HepG2 (cell line): Measurements from ENCODE around the gene SDK1. TPM values are rescaled to one million over a fixed set of nuclear protein-coding genes. Genes with fewer than 3 reads are reported as not detected.

Experiments used
- ATAC-seq: fragments of 200-7000 bp; cut with Tn5 transposase; 3 replicates; pipeline ENCODE4 v1.9.1; 2020; ENCODE audit warnings: mild to moderate bottlenecking, moderate library complexity
- BruUV-seq: library from RNA; stranded (reverse); fragments of 400-500 nt; replicated peaks from 2 replicates; lab custom pipeline; 2021; lab: Mats Ljungman, UMichigan
- CTCF ChIA-PET: fragments of 300-600 bp; formaldehyde crosslinking; extraction: SDS; loops from one replicate; lab custom pipeline; 2021; ENCODE audit warnings: low total read pairs, inconsistent platforms, low intra/inter-chr PET ratio; lab: Yijun Ruan, JAX
- POLR2A ChIA-PET: fragments of 350-600 bp; sonication (Branson Sonifier 250); formaldehyde crosslinking; loops from one replicate; lab custom pipeline; 2020; ENCODE audit warnings: antibody characterized with exemption, inconsistent platforms; lab: Yijun Ruan, JAX
- DNase-seq: peaks from one replicate; pipeline ENCODE4 v3.0.0-alpha.2; 2015; ENCODE audit warnings: low spot score
- FAIRE-seq: peaks from 3 replicates; lab custom pipeline; 2011; peaks lifted over from hg19 to GRCh38; lab: Jason Lieb, UNC
- H2AFZ ChIP-seq: one replicate; pipeline ENCODE4 v1.6.1; 2011; ENCODE audit warnings: low read length, inconsistent platforms
- H3K27ac ChIP-seq: fragments of 300-600 bp; 3 replicates; pipeline ENCODE4 v1.8.0; 2011; ENCODE audit warnings: mixed run types, mild to moderate bottlenecking, mixed read lengths, low read length, inconsistent platforms; ENCODE audit not compliant: insufficient read depth; ENCODE audit errors: extremely low read length
- H3K27me3 ChIP-seq, 2 experiments: fragments of 200-600 bp in 1 of 2; 2 replicates in 1 of 2; 3 replicates in 1 of 2; pipeline versions ENCODE4 v1.6.0 to v1.8.0; 2011; ENCODE audit warnings: low read length in 2 of 2, mild to moderate bottlenecking in 2 of 2, moderate library complexity in 2 of 2, inconsistent platforms in 1 of 2; ENCODE audit not compliant: insufficient read depth in 2 of 2, control insufficient read depth in 1 of 2
- H3K36me3 ChIP-seq, 2 experiments: fragments of 200-600 bp in 1 of 2; replicated peaks in 1 of 2; 2 replicates in 1 of 2; 3 replicates in 1 of 2; pipeline versions ENCODE4 v1.5.1 to v1.8.0; 2011; ENCODE audit warnings: low read length in 2 of 2, inconsistent platforms in 1 of 2; ENCODE audit not compliant: insufficient read depth in 2 of 2, control insufficient read depth in 1 of 2
- H3K4me1 ChIP-seq: 2 replicates; pipeline ENCODE4 v1.5.1; 2012; ENCODE audit warnings: low read length, inconsistent platforms; ENCODE audit not compliant: insufficient read depth
- H3K4me2 ChIP-seq: 2 replicates; pipeline ENCODE4 v1.6.0; 2011; ENCODE audit warnings: low read depth, low read length, inconsistent platforms
- H3K4me3 ChIP-seq, 3 experiments: fragments of 200-600 bp in 1 of 3; sonication (generic), shearing (Covaris generic) in 1 of 3; replicated peaks in 1 of 3; 2 replicates each; pipeline ENCODE4 v1.5.1; 2011 to 2016; ENCODE audit warnings: low read length in 3 of 3, inconsistent platforms in 2 of 3, low read depth in 2 of 3, mild to moderate bottlenecking in 2 of 3, control low read depth in 1 of 3, mixed read lengths in 1 of 3; ENCODE audit not compliant: insufficient read depth in 1 of 3
- H3K79me2 ChIP-seq: one replicate; pipeline ENCODE4 v1.6.1; 2011; ENCODE audit warnings: low read length, inconsistent platforms; ENCODE audit not compliant: insufficient read depth
- H3K9ac ChIP-seq: 2 replicates; pipeline ENCODE4 v1.6.0; 2011; ENCODE audit warnings: mild to moderate bottlenecking, low read depth, low read length, inconsistent platforms; ENCODE audit not compliant: insufficient read depth
- H3K9me3 ChIP-seq: 2 replicates; pipeline ENCODE4 v1.5.1; 2012; ENCODE audit warnings: mild to moderate bottlenecking, low read length
- H4K20me1 ChIP-seq: 2 replicates; pipeline ENCODE4 v1.6.0; 2011; ENCODE audit warnings: inconsistent platforms, mild to moderate bottlenecking, low read length, moderate library complexity; ENCODE audit not compliant: insufficient read depth
- MED8 ChIP-seq: sonication (generic); formaldehyde crosslinking; IDR thresholded peaks from 2 replicates; pipeline ENCODE4 v1.8.1; 2023; ENCODE audit warnings: mild to moderate bottlenecking, missing genetic modification reagents; ENCODE audit not compliant: insufficient replicate concordance
- WIZ ChIP-seq: sonication (generic); formaldehyde crosslinking; IDR thresholded peaks from 2 replicates; pipeline ENCODE4 v1.5.1; 2020; ENCODE audit warnings: mild to moderate bottlenecking, missing genetic modification reagents
- ZFP82 ChIP-seq: sonication (generic); formaldehyde crosslinking; IDR thresholded peaks from 2 replicates; pipeline ENCODE4 v1.5.1; 2020; ENCODE audit warnings: mild to moderate bottlenecking, missing genetic modification reagents, borderline replicate concordance
- ZNF296 ChIP-seq: sonication (generic); formaldehyde crosslinking; conservative IDR thresholded peaks from 2 replicates; pipeline ENCODE4 v1.5.0; 2020; ENCODE audit warnings: mild to moderate bottlenecking, missing genetic modification reagents
- ZNF329 ChIP-seq: sonication (generic); formaldehyde crosslinking; IDR thresholded peaks from 2 replicates; pipeline ENCODE4 v1.9.0; 2021; ENCODE audit warnings: low read depth, mild to moderate bottlenecking, missing genetic modification reagents
- ZNF33A ChIP-seq: sonication (generic); formaldehyde crosslinking; IDR thresholded peaks from 2 replicates; pipeline ENCODE4 v1.5.1; 2020; ENCODE audit warnings: missing genetic modification reagents, mild to moderate bottlenecking, moderate library complexity, borderline replicate concordance
- ZSCAN25 ChIP-seq: sonication (generic); formaldehyde crosslinking; IDR thresholded peaks from 2 replicates; pipeline ENCODE4 v1.8.0; 2022; ENCODE audit warnings: mild to moderate bottlenecking, missing genetic modification reagents
- WGBS: methylation state at CpG from one replicate; pipeline ENCODE4 v1.1.6; 2017; ENCODE audit warnings: low lambda C conversion rate; 5-methylcytosine and 5-hydroxymethylcytosine counted together
- in situ Hi-C: cut with HindIII; loops from 2 replicates; pipeline ENCODE4 v1.10.0; 2017; ENCODE audit warnings: low pct_unique_long_range_greater_than_20kb; ENCODE audit not compliant: extremely low pct_ligation_motif_present
- intact Hi-C: fragments of 100-400 bp; cut with micrococcal nuclease; formaldehyde crosslinking; loops from one replicate; pipeline ENCODE4 v1.10.0; 2022; ENCODE audit not compliant: unreplicated experiment
- polyA plus RNA-seq, 8 experiments: library from polyadenylated mRNA; depleted of rRNA in 3 of 8; stranded (reverse) in 7 of 8; unstranded in 1 of 8; fragments of >200 nt; fragmentation: Illumina TruSeq in 4 of 8; extraction: Trizol in 4 of 8; gene quantifications; 2 replicates each; pipeline versions ENCODE4 v1.2.1 to v1.2.3, GENCODE V29; 2011 to 2016; ENCODE audit warnings: low read depth in 4 of 8, missing spikeins in 1 of 8, mixed read lengths in 1 of 8; ENCODE audit not compliant: insufficient read depth in 1 of 8
- total RNA-seq, 5 experiments: library from RNA; depleted of rRNA; stranded (reverse); fragments of >200 nt; fragmentation: Illumina TruSeq; extraction: Trizol; gene quantifications; 2 replicates each; pipeline ENCODE4 v1.2.3, GENCODE V29; 2016; ENCODE audit warnings: low read depth in 1 of 5

Gene SDK1
- total and polyA plus RNA-seq, 2 of the 13 experiments (the other 11 are each of a cell fraction or from before 2014, with no cell fraction given), result 0.35 to 2.4 TPM

- no peak for TF ChIP-seq ZFP82 (CRISPR knock-in tag)
- no peak for TF ChIP-seq MED8 (CRISPR knock-in tag)
- no peak for TF ChIP-seq WIZ
- TF ChIP-seq ZNF296 (CRISPR knock-in tag), result no peak
- TF ChIP-seq ZSCAN25 (CRISPR knock-in tag), result no peak
- no peak overlapping the region for H3K27ac ChIP-seq
- no peak for FAIRE-seq
- H4K20me1 ChIP-seq, result no peaks in the 10 kb centered on the region
- DNase-seq, result no peak
- H3K27me3 ChIP-seq, result no peaks in the 10 kb centered on the region
- WGBS, result 53% methylated on average over 11 of the region's 11 CpGs
- BruUV-seq, result no TSS peak
- in situ Hi-C loops (no loop called here), intact Hi-C loops (no loop called here)
- CTCF ChIA-PET, result no interaction called here
- no peak overlapping the region for H3K4me2 ChIP-seq
- no peak overlapping the region for H3K9ac ChIP-seq
- H3K9me3 ChIP-seq, result no peaks in the 10 kb centered on the region
- H3K4me1 ChIP-seq, result no peaks in the 10 kb centered on the region
- H3K4me3 ChIP-seq, result no peak overlapping the region
- no peak overlapping the region for H2AFZ ChIP-seq
- ATAC-seq, result no peak
- POLR2A ChIA-PET, result no interaction called here
- no peaks in the 10 kb centered on the region for H3K79me2 ChIP-seq
- H3K36me3 ChIP-seq, result no peaks in the 10 kb centered on the region
Observed at GRCh38 chr7:4050126-4050660, 749.1 kb downstream of the SDK1 start.

- Histone ChIP-seq H3K9me3 (no peaks in the 10 kb centered on the region), H3K27me3 (no peaks in the 10 kb centered on the region), H4K20me1 (no peaks in the 10 kb centered on the region), H3K4me1 (no peaks in the 10 kb centered on the region)
- 94% methylated on average over 11 of the region's 11 CpGs for WGBS
- no peak for ATAC-seq
- TF ChIP-seq ZNF329, result no peak
- TF ChIP-seq ZNF33A (CRISPR knock-in tag), result no peak
- TF ChIP-seq, all 625 proteins: peak for 0
- Histone ChIP-seq H3K79me2 (no peaks in the 10 kb centered on the region), H3K4me2 (no peak overlapping the region), H3K4me3 (no peak overlapping the region), H2AFZ (no peak overlapping the region), H3K9ac (no peak overlapping the region), H3K36me3 (no peaks in the 10 kb centered on the region), H3K27ac (no peak overlapping the region)
- BruUV-seq, result no TSS peak
- ChIA-PET POLR2A (no interaction called here), CTCF (no interaction called here)
- DNase-seq (no peak), FAIRE-seq (no peak)
- in situ Hi-C loops, result no loop called here
- intact Hi-C loops, result no loop called here
Observed at GRCh38 chr7:4051696-4052095, 750.6 kb downstream of the SDK1 start.
